ENCODE results near the gene FAS. TPM values are rescaled to one million over a fixed set of nuclear protein-coding genes. Genes with fewer than 3 reads are reported as not detected.
A peak's percentile ranks its signal among the peaks of the same experiment; 100 is the strongest.

FAS gene
- total RNA-seq, 4 donors from 2014 or later = 17.8 to 60.2 (median 42.6) TPM

- Histone ChIP-seq H3K27ac (peak overlapping the region; percentile 97), H3K4me1 (peaks cover 58% of the 10 kb centered on the region), H3K27me3 (no peaks in the 10 kb centered on the region), H3K4me3 (peak overlapping the region; percentile 88), H3K9me3 (no peaks in the 10 kb centered on the region), H3K36me3 (no peaks in the 10 kb centered on the region)
- TF ChIP-seq EP300 (IDR thresholded peaks at IDR 0.05) = no peak
- TF ChIP-seq, protein P1, sequence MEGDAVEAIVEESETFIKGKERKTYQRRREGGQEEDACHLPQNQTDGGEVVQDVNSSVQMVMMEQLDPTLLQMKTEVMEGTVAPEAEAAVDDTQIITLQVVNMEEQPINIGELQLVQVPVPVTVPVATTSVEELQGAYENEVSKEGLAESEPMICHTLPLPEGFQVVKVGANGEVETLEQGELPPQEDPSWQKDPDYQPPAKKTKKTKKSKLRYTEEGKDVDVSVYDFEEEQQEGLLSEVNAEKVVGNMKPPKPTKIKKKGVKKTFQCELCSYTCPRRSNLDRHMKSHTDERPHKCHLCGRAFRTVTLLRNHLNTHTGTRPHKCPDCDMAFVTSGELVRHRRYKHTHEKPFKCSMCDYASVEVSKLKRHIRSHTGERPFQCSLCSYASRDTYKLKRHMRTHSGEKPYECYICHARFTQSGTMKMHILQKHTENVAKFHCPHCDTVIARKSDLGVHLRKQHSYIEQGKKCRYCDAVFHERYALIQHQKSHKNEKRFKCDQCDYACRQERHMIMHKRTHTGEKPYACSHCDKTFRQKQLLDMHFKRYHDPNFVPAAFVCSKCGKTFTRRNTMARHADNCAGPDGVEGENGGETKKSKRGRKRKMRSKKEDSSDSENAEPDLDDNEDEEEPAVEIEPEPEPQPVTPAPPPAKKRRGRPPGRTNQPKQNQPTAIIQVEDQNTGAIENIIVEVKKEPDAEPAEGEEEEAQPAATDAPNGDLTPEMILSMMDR (IDR thresholded peaks at IDR 0.05) = no peak
- 7% methylated on average over 6 of the region's 6 CpGs for WGBS
- no peak for DNase-seq (ENCODE audit: low spot score in 2 of 2)
These were observed 1.3 kb downstream of the FAS start for GRCh38 chr10:88991899-88992320.

GRCh38 chr10:88992921-88993524 lies 2.4 kb downstream of the FAS start:
- Histone ChIP-seq H3K36me3 (no peaks in the 10 kb centered on the region), H3K4me3 (peak overlapping the region; percentile 88), H3K27ac (peak overlapping the region; percentile 63), H3K27me3 (no peaks in the 10 kb centered on the region), H3K9me3 (no peaks in the 10 kb centered on the region), H3K4me1 (peaks cover 60% of the 10 kb centered on the region)
- no peak for TF ChIP-seq POLR2A (IDR thresholded peaks at IDR 0.05)
- TF ChIP-seq EP300 (IDR thresholded peaks at IDR 0.05) = no peak
- no peak for TF ChIP-seq POLR2AphosphoS5 (IDR thresholded peaks at IDR 0.05)
- TF ChIP-seq, protein P1 (IDR thresholded peaks at IDR 0.05) = no peak
- DNase-seq (ENCODE audit: low spot score in 2 of 2) = no peak
- WGBS = 34% methylated on average over 3 of the region's 3 CpGs

- peak overlapping the region; percentile 88 for H3K4me3 ChIP-seq
- 21% methylated on average over 1 of the region's 1 CpG for WGBS
- H3K4me1 ChIP-seq = peaks cover 59% of the 10 kb centered on the region
- DNase-seq (ENCODE audit: low spot score in 2 of 2) = no peak
- peak overlapping the region; percentile 63 for H3K27ac ChIP-seq
- H3K36me3 ChIP-seq = no peaks in the 10 kb centered on the region
- H3K9me3 ChIP-seq = no peaks in the 10 kb centered on the region
- H3K27me3 ChIP-seq = no peaks in the 10 kb centered on the region
- TF ChIP-seq POLR2A (IDR thresholded peaks at IDR 0.05) = peak in 1 of 2 donors; percentile 29
- TF ChIP-seq EP300 (IDR thresholded peaks at IDR 0.05) = no peak
These were observed 3.4 kb downstream of the FAS start for GRCh38 chr10:88994019-88994418.

DNA sequence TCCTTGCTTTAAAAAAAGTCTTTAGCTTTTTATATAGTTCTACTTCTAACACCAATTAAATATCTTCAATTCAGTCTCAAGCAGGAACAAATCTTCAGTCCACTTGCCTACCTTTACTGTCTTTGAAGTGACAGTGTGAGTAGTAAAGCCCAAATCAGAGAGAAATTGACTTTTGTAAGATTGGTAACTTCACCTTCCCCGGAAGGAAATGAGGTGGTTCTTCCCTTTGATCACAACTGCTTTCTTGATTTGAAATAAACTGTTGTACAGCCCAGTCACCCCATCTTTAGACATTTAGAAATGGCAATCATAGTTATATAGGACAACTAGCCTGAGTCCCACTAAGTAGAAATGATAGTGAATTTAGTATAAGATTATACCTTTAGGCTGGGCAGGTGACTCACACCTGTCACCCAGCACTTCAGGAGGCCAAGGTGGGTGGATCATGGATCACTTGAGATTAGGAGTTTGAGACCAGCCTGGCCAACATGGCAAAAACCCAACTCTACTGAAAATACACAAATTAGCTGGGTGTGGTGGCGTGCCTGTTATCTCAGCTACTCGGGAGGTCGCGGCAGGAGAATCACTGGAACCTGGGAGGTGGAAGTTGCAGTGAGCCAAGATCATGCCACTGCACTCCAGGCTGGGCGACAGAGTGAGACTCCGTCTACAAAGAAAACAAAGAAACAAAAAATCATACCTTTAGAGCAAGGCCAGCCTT lies 4.7 kb downstream of the FAS start:
- TF ChIP-seq, protein P1 (IDR thresholded peaks at IDR 0.05) = no peak
- WGBS = 63% methylated on average over 7 of the region's 7 CpGs
- peak overlapping the region; percentile 75 for H3K27ac ChIP-seq
- peaks cover 56% of the 10 kb centered on the region for H3K4me1 ChIP-seq
- H3K27me3 ChIP-seq = no peaks in the 10 kb centered on the region
- no peaks in the 10 kb centered on the region for H3K9me3 ChIP-seq
- no peaks in the 10 kb centered on the region for H3K36me3 ChIP-seq
- DNase-seq (ENCODE audit: low spot score in 2 of 2) = no peak
- H3K4me3 ChIP-seq = peak overlapping the region; percentile 17

- WGBS = 94% methylated on average over 1 of the region's 1 CpG
- H3K36me3 ChIP-seq = no peaks in the 10 kb centered on the region
- H3K27me3 ChIP-seq = no peaks in the 10 kb centered on the region
- no peak overlapping the region for H3K4me3 ChIP-seq
- no peak overlapping the region for H3K27ac ChIP-seq
- no peaks in the 10 kb centered on the region for H3K9me3 ChIP-seq
- peaks cover 70% of the 10 kb centered on the region for H3K4me1 ChIP-seq
- TF ChIP-seq, protein P1 (IDR thresholded peaks at IDR 0.05) = no peak
- DNase-seq (ENCODE audit: low spot score in 2 of 2) = no peak
These were observed 6.3 kb downstream of the FAS start for GRCh38 chr10:88996927-88997326.

Measured in suprapubic skin (tissue), 4 donors.